Measurements from ENCODE around the gene INPP5D. TPM values are rescaled to one million over a fixed set of nuclear protein-coding genes. Genes with fewer than 3 reads are reported as not detected.

Gene INPP5D
- total RNA-seq, 1 experiment from 2014 or later, result 12.7 TPM

- Histone ChIP-seq H2BK15ac (ENCODE audit: low read depth, low read length) (no peak overlapping the region), H3K18ac (ENCODE audit: insufficient read length, low read depth, low read length) (no peak overlapping the region), H3K56ac (ENCODE audit: insufficient read length, low read depth, low read length) (no peak overlapping the region), H3T11ph (ENCODE audit: low read length) (no peak overlapping the region), H4K20me1 (ENCODE audit: control insufficient read depth, insufficient read depth, insufficient read length) (no peaks in the 10 kb centered on the region), H3K27ac (ENCODE audit: insufficient read length, low read depth, low read length) (no peak overlapping the region), H3K4me2 (ENCODE audit: insufficient read depth, insufficient read length, low read length) (no peak overlapping the region), H3K4me1 (ENCODE audit: insufficient read depth, low read length) (no peaks in the 10 kb centered on the region), H2AK5ac (ENCODE audit: insufficient read length, low read length) (no peak overlapping the region), H3K23me2 (ENCODE audit: insufficient read length, low read depth, low read length, poor library complexity, severe bottlenecking) (no peaks in the 10 kb centered on the region), H2AFZ (ENCODE audit: low read length) (no peak overlapping the region), H3K9me3 (ENCODE audit: control insufficient read depth, low read depth, low read length) (no peaks in the 10 kb centered on the region), H4K5ac (ENCODE audit: insufficient read length, low read depth, low read length) (no peak overlapping the region), H2BK12ac (ENCODE audit: insufficient read length, low read depth, low read length) (no peak overlapping the region), H3K14ac (ENCODE audit: insufficient read depth, low read length) (no peak overlapping the region), H2BK5ac (ENCODE audit: insufficient read length, low read length) (no peak overlapping the region), H3K9ac (ENCODE audit: extremely low read depth, insufficient read length, low read length) (no peak overlapping the region), H4K91ac (ENCODE audit: insufficient read length, low read depth, low read length) (no peak overlapping the region), H3K79me1 (ENCODE audit: insufficient read depth, low read depth, low read length, poor library complexity, severe bottlenecking) (no peaks in the 10 kb centered on the region), H3K27me3 (ENCODE audit: insufficient read depth, low read length) (no peaks in the 10 kb centered on the region; the same call in 1 of the 2 replicates), H4K8ac (replicated peaks; ENCODE audit: insufficient read length, low read depth, low read length) (no peak overlapping the region), H2BK120ac (ENCODE audit: low read depth, low read length, poor library complexity, severe bottlenecking) (no peak overlapping the region), H3K4ac (ENCODE audit: low read depth, low read length) (no peak overlapping the region), H3K23ac (ENCODE audit: insufficient read length, low read depth, low read length) (no peak overlapping the region), H3K79me2 (ENCODE audit: insufficient read depth, low read length) (0 out of 2 replicates have a peak, but pooled peaks cover 1% of the 10 kb centered on the region), H2BK20ac (ENCODE audit: low read depth, low read length, poor library complexity, severe bottlenecking) (no peak overlapping the region)
- H3K9me3 Mint-ChIP-seq, result no peaks in the 10 kb centered on the region
- H3K27me3 Mint-ChIP-seq (ENCODE audit: low read depth), result peaks cover 7% of the 10 kb centered on the region
- WGBS (ENCODE audit: extremely low coverage, insufficient read length, low lambda C conversion rate), result no CpG with 5 or more reads among the region's 10 CpGs
- no peak for TF ChIP-seq CTCF (conservative IDR thresholded peaks at IDR 0.05)
- DNase-seq, result no peak
- no peaks in the 10 kb centered on the region for H3K4me1 Mint-ChIP-seq
- no peak overlapping the region; a peak in 1 of 7 replicates for H3K27ac Mint-ChIP-seq
- no peaks in the 10 kb centered on the region for H3K36me3 Mint-ChIP-seq (ENCODE audit: insufficient read depth in 1 of 3, low read depth in 3 of 3)
- no peak overlapping the region for H3K4me3 Mint-ChIP-seq
Measured at GRCh38 chr2:233041722-233042323, 18.3 kb upstream of the INPP5D start.
